ENCODE results near the gene ZNF675. TPM values are rescaled to one million over a fixed set of nuclear protein-coding genes. Genes with fewer than 3 reads are reported as not detected.

Gene ZNF675
- 5.0 and 6.3 TPM in 2 replicates for total RNA-seq

DNA sequence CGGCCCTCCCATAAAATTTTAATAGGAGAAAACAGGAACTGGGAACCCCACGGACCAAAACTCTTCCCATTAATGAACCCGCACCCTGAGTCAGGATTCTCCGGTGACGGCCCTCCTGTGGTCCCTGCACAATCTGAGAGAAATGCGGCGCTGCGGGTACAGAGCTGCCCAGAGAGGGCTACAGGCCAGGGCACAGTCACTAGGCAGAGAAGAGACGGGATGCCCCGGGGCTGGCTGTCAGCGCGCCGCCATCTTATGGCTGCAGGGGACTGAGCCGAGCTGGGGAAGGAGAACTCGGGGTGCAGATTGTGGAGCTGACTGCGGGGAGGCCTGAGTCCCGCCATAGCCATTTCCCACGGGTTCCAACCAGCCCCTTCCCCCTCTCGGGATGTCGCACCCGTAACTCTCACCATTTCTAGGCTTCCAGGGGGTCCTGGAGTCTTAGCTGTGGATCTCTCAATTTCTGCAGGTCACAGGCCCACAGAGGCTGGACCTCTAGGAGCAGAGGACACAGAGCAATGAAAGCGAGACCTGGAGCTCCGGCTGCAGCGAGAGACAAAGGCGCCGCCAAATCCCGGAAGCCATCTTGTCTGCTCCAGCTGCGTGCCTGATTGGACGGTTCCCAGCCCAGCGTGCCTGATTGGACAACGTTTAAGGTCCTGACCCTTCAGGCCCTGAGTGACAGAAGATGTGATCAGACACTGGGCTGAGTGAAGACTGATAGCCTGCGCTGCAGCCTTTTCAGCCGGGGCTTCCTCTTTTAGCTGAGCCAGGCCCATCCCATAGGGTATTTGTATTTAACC, at the start of gene ZNF675:
TSS of gene ZNF675 (minus strand) at position 592 of the 803 bp plus-strand sequence. CDS start at position 413, 179 bp downstream.

Other genes starting within 250 kb of the ZNF675 start
- 0.50 and 0.77 TPM in 2 replicates for gene ZNF681, start 71.7 kb upstream of the ZNF675 start, total RNA-seq
- 2.9 and 5.5 TPM in 2 replicates for gene ZNF726, start 227.7 kb upstream of the ZNF675 start, total RNA-seq

Data from uterine smooth muscle cell (primary cell).